Stimulated activated CD4-positive, alpha-beta T cell treated with anti-CD3 and anti-CD28 coated beads, Interleukin-4, amount 100 ng/mL, for 24 hours (primary cell): Measurements from ENCODE around the gene RSRC1.
"Not testable (repeated sequence)": the region's sequence is repeated elsewhere in the genome, so short reads cannot be mapped to it uniquely, and the experiment has no call there.

Source experiments
- DNase-seq: peaks from one replicate; pipeline ENCODE4 v3.0.0-alpha.2; 2020

The RSRC1 gene

GRCh38 chr3:158244274-158244673, 134.4 kb downstream of the RSRC1 start:
- no peak for DNase-seq

- DNase-seq = no peak
Observed at GRCh38 chr3:158247288-158247687, 137.4 kb downstream of the RSRC1 start.

- no peak for DNase-seq
Observed at GRCh38 chr3:158248261-158248660, 138.4 kb downstream of the RSRC1 start.

- no peak for DNase-seq
Observed at GRCh38 chr3:158249183-158249582, 139.3 kb downstream of the RSRC1 start.

- DNase-seq = no peak
Observed at GRCh38 chr3:158258619-158259018, 148.7 kb downstream of the RSRC1 start.

- no peak for DNase-seq
Observed at GRCh38 chr3:158260392-158260791, 150.5 kb downstream of the RSRC1 start.

GRCh38 chr3:158261371-158261991, 151.6 kb downstream of the RSRC1 start:
- no peak for DNase-seq

GRCh38 chr3:158264894-158265293, 155.0 kb downstream of the RSRC1 start:
- DNase-seq = no peak

GRCh38 chr3:158267015-158267414, 157.1 kb downstream of the RSRC1 start:
- DNase-seq = no peak

- no peak for DNase-seq
Observed at GRCh38 chr3:158269942-158270341, 160.1 kb downstream of the RSRC1 start.

- DNase-seq = no peak
Observed at GRCh38 chr3:158272081-158272480, 162.2 kb downstream of the RSRC1 start.

- DNase-seq = no peak
Observed at GRCh38 chr3:158273656-158274055, 163.8 kb downstream of the RSRC1 start.

- DNase-seq = no peak
Observed at GRCh38 chr3:158278187-158278586, 168.3 kb downstream of the RSRC1 start.

- DNase-seq = no peak
Observed at GRCh38 chr3:158279609-158280008, 169.7 kb downstream of the RSRC1 start.

- no peak for DNase-seq
Observed at GRCh38 chr3:158295771-158296170, 185.9 kb downstream of the RSRC1 start.

- DNase-seq = no peak
Observed at GRCh38 chr3:158297940-158298339, 188.1 kb downstream of the RSRC1 start.

- DNase-seq = no peak
Observed at GRCh38 chr3:158308236-158308928, 198.5 kb downstream of the RSRC1 start.

- no peak for DNase-seq
Observed at GRCh38 chr3:158312560-158313141, 202.8 kb downstream of the RSRC1 start.

- no peak for DNase-seq
Observed at GRCh38 chr3:158313338-158313927, 203.5 kb downstream of the RSRC1 start.

- no peak for DNase-seq
Observed at GRCh38 chr3:158314426-158315357, 204.8 kb downstream of the RSRC1 start.

- not testable (repeated sequence) for DNase-seq
Observed at GRCh38 chr3:158329696-158330441, 220.0 kb downstream of the RSRC1 start.

- DNase-seq = no peak
Observed at GRCh38 chr3:158330870-158331269, 221.0 kb downstream of the RSRC1 start.
